Chondrocyte (in vitro differentiated cells): ENCODE measurements around the gene BIRC5. TPM values are rescaled to one million over a fixed set of nuclear protein-coding genes. Genes with fewer than 3 reads are reported as not detected.
"Not testable (repeated sequence)": the region's sequence is repeated elsewhere in the genome, so short reads cannot be mapped to it uniquely, and the experiment has no call there.

Experiments used
- DNase-seq: peaks from one replicate; pipeline ENCODE4 v3.0.0; 2021; ENCODE audit warnings: mixed read lengths, low spot score
- H3K27ac Mint-ChIP-seq: one replicate; pipeline ENCODE4 v1.8.0; 2021; ENCODE audit warnings: mild to moderate bottlenecking, moderate library complexity, mixed read lengths; ENCODE audit not compliant: unreplicated experiment
- H3K27me3 Mint-ChIP-seq: 2 replicates; pipeline ENCODE4 v1.8.0; 2021; ENCODE audit warnings: low read depth, mixed read lengths
- H3K36me3 Mint-ChIP-seq: 2 replicates; pipeline ENCODE4 v1.8.0; 2021; ENCODE audit warnings: low read depth, mixed read lengths
- H3K4me1 Mint-ChIP-seq: 2 replicates; pipeline ENCODE4 v1.8.0; 2021; ENCODE audit warnings: low read depth, mild to moderate bottlenecking, mixed read lengths
- H3K4me3 Mint-ChIP-seq: one replicate; pipeline ENCODE4 v1.8.0; 2021; ENCODE audit warnings: mild to moderate bottlenecking, moderate library complexity, mixed read lengths; ENCODE audit not compliant: unreplicated experiment
- H3K9me3 Mint-ChIP-seq: 2 replicates; pipeline ENCODE4 v1.8.0; 2021; ENCODE audit warnings: low read depth, mixed read lengths
- CTCF ChIP-seq: fragments of 200-600 bp; sonication (generic); IDR thresholded peaks from 2 replicates; pipeline ENCODE4 v1.5.0; 2021; ENCODE audit warnings: antibody characterized with exemption, mild to moderate bottlenecking, moderate library complexity
- total RNA-seq: library from RNA; stranded (reverse); gene quantifications from 3 replicates; pipeline ENCODE4 v1.2.1, GENCODE V29; 2021

BIRC5 gene
- total RNA-seq, 1 donor from 2014 or later: 11.6 TPM

GRCh38 chr17:78168903-78169793, 44.9 kb upstream of the BIRC5 start:
- no peak overlapping the region for H3K27ac Mint-ChIP-seq
- no peaks in the 10 kb centered on the region for H3K27me3 Mint-ChIP-seq
- peaks cover 21% of the 10 kb centered on the region for H3K4me1 Mint-ChIP-seq
- H3K36me3 Mint-ChIP-seq: peaks cover 3% of the 10 kb centered on the region
- peak overlapping the region; percentile 71 for H3K4me3 Mint-ChIP-seq
- H3K9me3 Mint-ChIP-seq: no peaks in the 10 kb centered on the region
- DNase-seq: no peak
- TF ChIP-seq CTCF: no peak

GRCh38 chr17:78170692-78171590, 43.1 kb upstream of the BIRC5 start:
- no peak for TF ChIP-seq CTCF
- H3K4me1 Mint-ChIP-seq: peaks cover 21% of the 10 kb centered on the region
- DNase-seq: no peak
- no peak overlapping the region for H3K4me3 Mint-ChIP-seq
- no peaks in the 10 kb centered on the region for H3K9me3 Mint-ChIP-seq
- H3K27ac Mint-ChIP-seq: no peak overlapping the region
- H3K36me3 Mint-ChIP-seq: peaks cover 3% of the 10 kb centered on the region
- no peaks in the 10 kb centered on the region for H3K27me3 Mint-ChIP-seq

- H3K27ac Mint-ChIP-seq, H3K9me3 Mint-ChIP-seq, H3K4me3 Mint-ChIP-seq, DNase-seq, H3K27me3 Mint-ChIP-seq, H3K36me3 Mint-ChIP-seq: not testable (repeated sequence)
- peaks cover 21% of the 10 kb centered on the region for H3K4me1 Mint-ChIP-seq
Observed at GRCh38 chr17:78171591-78172248, 42.3 kb upstream of the BIRC5 start.

- Mint-ChIP-seq H3K27me3 (no peaks in the 10 kb centered on the region), H3K36me3 (peaks cover 3% of the 10 kb centered on the region), H3K4me3 (no peak overlapping the region), H3K9me3 (no peaks in the 10 kb centered on the region), H3K27ac (peak overlapping the region; percentile 51), H3K4me1 (peaks cover 21% of the 10 kb centered on the region)
- TF ChIP-seq CTCF: no peak
- DNase-seq: no peak
Observed at GRCh38 chr17:78172249-78173051, 41.6 kb upstream of the BIRC5 start.

- no peaks in the 10 kb centered on the region for H3K9me3 Mint-ChIP-seq
Observed at GRCh38 chr17:78173097-78173715, 40.8 kb upstream of the BIRC5 start.

More at GRCh38 chr17:78173097-78173715, 40.8 kb upstream of the BIRC5 start:
- Mint-ChIP-seq H3K36me3 (peaks cover 3% of the 10 kb centered on the region), H3K4me3 (no peak overlapping the region), H3K27me3 (no peaks in the 10 kb centered on the region), H3K27ac (no peak overlapping the region), H3K4me1 (peaks cover 21% of the 10 kb centered on the region)
- TF ChIP-seq CTCF: no peak
- DNase-seq: no peak
